Caco-2 (cell line): ENCODE data around the gene TFF3. TPM values are rescaled to one million over a fixed set of nuclear protein-coding genes. Genes with fewer than 3 reads are reported as not detected.

ENCODE experiments used
- BruUV-seq: library from RNA; stranded (reverse); fragments of 400-500 nt; replicated peaks from 2 replicates; lab custom pipeline; 2021; lab: Mats Ljungman, UMichigan
- CTCF ChIA-PET: fragments of 300-600 bp; sonication (Branson Sonifier 250); formaldehyde crosslinking; loops from one replicate; lab custom pipeline; 2022; ENCODE audit warnings: antibody characterized with exemption; lab: Charles Lee
- POLR2A ChIA-PET: fragments of 300-600 bp; sonication (Branson Sonifier 250); formaldehyde crosslinking; loops from one replicate; lab custom pipeline; 2022; ENCODE audit warnings: antibody characterized with exemption; lab: Charles Lee
- DNase-seq, 2 experiments: peaks; one replicate each; pipeline versions ENCODE4 v3.0.0 to v3.0.0-alpha.2; 2020 to 2022
- H3K27me3 ChIP-seq: replicated peaks from 2 replicates; pipeline ENCODE4 v1.6.0; 2011; ENCODE audit warnings: low read length; ENCODE audit not compliant: control insufficient read depth, insufficient read depth
- H3K36me3 ChIP-seq: 2 replicates; pipeline ENCODE4 v1.5.1; 2011; ENCODE audit warnings: low read length; ENCODE audit not compliant: control insufficient read depth, insufficient read depth
- H3K4me1 ChIP-seq: fragments of 250-450 bp; sonication (Bioruptor Pico); 2 replicates; pipeline ENCODE4 v1.5.1; 2020; ENCODE audit warnings: mild to moderate bottlenecking
- H3K4me3 ChIP-seq: 2 replicates; pipeline ENCODE4 v1.5.1; 2011; ENCODE audit warnings: low read depth, mild to moderate bottlenecking, control low read depth, low read length
- H3K9me3 ChIP-seq: fragments of 250-450 bp; sonication (Bioruptor Pico); 2 replicates; pipeline ENCODE4 v1.5.1; 2020; ENCODE audit warnings: mild to moderate bottlenecking, moderate library complexity
- H3K27ac Mint-ChIP-seq: one replicate; pipeline ENCODE4 v1.8.0; 2022; ENCODE audit warnings: mixed read lengths; ENCODE audit not compliant: unreplicated experiment
- H3K27me3 Mint-ChIP-seq: one replicate; pipeline ENCODE4 v1.8.0; 2022; ENCODE audit warnings: mixed read lengths; ENCODE audit not compliant: insufficient read depth, unreplicated experiment
- H3K36me3 Mint-ChIP-seq: one replicate; pipeline ENCODE4 v1.8.0; 2022; ENCODE audit warnings: mild to moderate bottlenecking, mixed read lengths; ENCODE audit not compliant: insufficient read depth, unreplicated experiment
- H3K4me1 Mint-ChIP-seq: one replicate; pipeline ENCODE4 v1.8.0; 2022; ENCODE audit warnings: low read depth, mixed read lengths; ENCODE audit not compliant: unreplicated experiment
- H3K4me3 Mint-ChIP-seq: one replicate; pipeline ENCODE4 v1.8.0; 2022; ENCODE audit warnings: mild to moderate bottlenecking, moderate library complexity, mixed read lengths; ENCODE audit not compliant: unreplicated experiment
- H3K9me3 Mint-ChIP-seq: one replicate; pipeline ENCODE4 v1.8.0; 2022; ENCODE audit warnings: mixed read lengths; ENCODE audit not compliant: unreplicated experiment
- intact Hi-C: fragments of 100-400 bp; cut with micrococcal nuclease; formaldehyde crosslinking; loops from one replicate; pipeline ENCODE4 v1.10.0; 2022; ENCODE audit not compliant: unreplicated experiment
- total RNA-seq: library from RNA; stranded (reverse); gene quantifications from 2 replicates; pipeline ENCODE4 v1.2.3, GENCODE V29; 2022
- TF ChIP-seq, protein P1 (sequence below), 2 experiments: fragments of 200-600 bp in 1 of 2; IDR thresholded peaks; 1 replicate in 1 of 2; 2 replicates in 1 of 2; pipeline versions ENCODE4 v1.5.1 to v1.8.0; 2011 to 2022; ENCODE audit warnings: antibody characterized with exemption in 1 of 2, control low read depth in 1 of 2, inconsistent platforms in 1 of 2, low read depth in 1 of 2, low read length in 1 of 2, mild to moderate bottlenecking in 1 of 2, moderate library complexity in 1 of 2; ENCODE audit not compliant: insufficient read depth in 1 of 2, severe bottlenecking in 1 of 2, unreplicated experiment in 1 of 2

The TFF3 gene
- total RNA-seq, 1 experiment from 2014 or later, result 65.8 TPM

DNA sequence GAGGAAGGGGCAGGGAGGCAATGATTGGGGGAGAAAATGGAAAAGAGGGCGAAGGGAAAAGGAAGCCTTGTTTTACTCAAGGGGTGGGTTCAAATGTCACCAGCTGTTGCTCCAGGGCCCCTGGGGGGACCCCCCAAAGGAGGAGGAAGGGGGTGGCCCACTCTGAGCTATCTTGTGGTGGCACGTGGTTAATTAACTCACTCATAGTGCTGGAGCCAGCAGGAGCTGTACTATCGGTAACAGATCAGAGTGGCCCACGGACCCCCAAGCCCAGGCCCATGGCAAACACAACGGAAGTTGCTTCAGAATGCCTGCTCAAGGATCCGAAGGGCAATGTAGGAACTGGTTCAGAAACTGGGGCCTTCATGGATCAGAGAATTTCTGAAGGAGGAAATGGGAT is 28.3 kb upstream of the TFF3 start:
- intact Hi-C loops, result no loop called here
- POLR2A ChIA-PET, result no interaction called here
- H3K4me3 Mint-ChIP-seq, result no peak overlapping the region

DNA sequence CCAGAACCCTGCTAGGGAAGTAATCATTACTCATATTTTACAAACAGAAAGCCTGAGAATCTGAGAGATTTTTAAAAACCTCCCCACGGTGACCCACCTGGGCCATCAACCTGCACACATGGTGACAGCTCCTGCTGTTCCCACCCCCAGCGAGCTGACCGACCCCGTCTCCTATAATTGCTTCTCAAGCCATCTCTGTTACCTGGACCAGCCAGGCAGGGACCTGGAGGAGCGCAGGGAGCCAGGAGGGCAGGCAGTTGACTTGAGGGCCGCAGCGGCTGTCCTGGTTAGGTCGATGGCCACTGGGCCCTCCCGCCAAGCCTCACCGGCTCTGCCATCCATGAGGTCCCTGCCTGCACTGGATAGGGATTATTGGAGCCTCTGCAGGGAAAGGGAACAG is 27.9 kb upstream of the TFF3 start:
- no peak overlapping the region for H3K4me3 ChIP-seq
- no peaks in the 10 kb centered on the region for H3K9me3 ChIP-seq
- H3K36me3 ChIP-seq, result no peaks in the 10 kb centered on the region
- ChIA-PET CTCF (no interaction called here), POLR2A (no interaction called here)
- DNase-seq, result peak in 1 of 2 experiments; percentile 4
- intact Hi-C loops, result no loop called here
- H3K4me1 Mint-ChIP-seq, result peaks cover 1% of the 10 kb centered on the region
- no peaks in the 10 kb centered on the region for H3K9me3 Mint-ChIP-seq
- H3K4me1 ChIP-seq, result no peaks in the 10 kb centered on the region
- no peaks in the 10 kb centered on the region for H3K27me3 Mint-ChIP-seq
- BruUV-seq, result no TSS peak
- no peak overlapping the region for H3K27ac Mint-ChIP-seq
- TF ChIP-seq, protein P1, sequence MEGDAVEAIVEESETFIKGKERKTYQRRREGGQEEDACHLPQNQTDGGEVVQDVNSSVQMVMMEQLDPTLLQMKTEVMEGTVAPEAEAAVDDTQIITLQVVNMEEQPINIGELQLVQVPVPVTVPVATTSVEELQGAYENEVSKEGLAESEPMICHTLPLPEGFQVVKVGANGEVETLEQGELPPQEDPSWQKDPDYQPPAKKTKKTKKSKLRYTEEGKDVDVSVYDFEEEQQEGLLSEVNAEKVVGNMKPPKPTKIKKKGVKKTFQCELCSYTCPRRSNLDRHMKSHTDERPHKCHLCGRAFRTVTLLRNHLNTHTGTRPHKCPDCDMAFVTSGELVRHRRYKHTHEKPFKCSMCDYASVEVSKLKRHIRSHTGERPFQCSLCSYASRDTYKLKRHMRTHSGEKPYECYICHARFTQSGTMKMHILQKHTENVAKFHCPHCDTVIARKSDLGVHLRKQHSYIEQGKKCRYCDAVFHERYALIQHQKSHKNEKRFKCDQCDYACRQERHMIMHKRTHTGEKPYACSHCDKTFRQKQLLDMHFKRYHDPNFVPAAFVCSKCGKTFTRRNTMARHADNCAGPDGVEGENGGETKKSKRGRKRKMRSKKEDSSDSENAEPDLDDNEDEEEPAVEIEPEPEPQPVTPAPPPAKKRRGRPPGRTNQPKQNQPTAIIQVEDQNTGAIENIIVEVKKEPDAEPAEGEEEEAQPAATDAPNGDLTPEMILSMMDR (IDR thresholded peaks at IDR 0.05; ENCODE audit: insufficient read depth in 1 of 2, low read depth in 1 of 2, low read length in 1 of 2, severe bottlenecking in 1 of 2, unreplicated experiment in 1 of 2), result no peak
- H3K27me3 ChIP-seq, result no peaks in the 10 kb centered on the region
- H3K36me3 Mint-ChIP-seq, result no peaks in the 10 kb centered on the region
- no peak overlapping the region for H3K4me3 Mint-ChIP-seq

More for the DNA sequence above, 28.3 kb upstream of the TFF3 start:
- H3K27me3 Mint-ChIP-seq, result no peaks in the 10 kb centered on the region
- no peak overlapping the region for H3K4me3 ChIP-seq
- H3K27me3 ChIP-seq, result no peaks in the 10 kb centered on the region
- no peaks in the 10 kb centered on the region for H3K36me3 Mint-ChIP-seq
- TF ChIP-seq, protein P1 (IDR thresholded peaks at IDR 0.05; ENCODE audit: insufficient read depth in 1 of 2, low read depth in 1 of 2, low read length in 1 of 2, severe bottlenecking in 1 of 2, unreplicated experiment in 1 of 2), result no peak
- H3K27ac Mint-ChIP-seq, result no peak overlapping the region
- DNase-seq, result peak in 1 of 2 experiments; percentile 9
- H3K9me3 ChIP-seq, result no peaks in the 10 kb centered on the region
- no peaks in the 10 kb centered on the region for H3K4me1 ChIP-seq
- H3K4me1 Mint-ChIP-seq, result no peaks in the 10 kb centered on the region
- H3K36me3 ChIP-seq, result no peaks in the 10 kb centered on the region
- CTCF ChIA-PET, result no interaction called here
- H3K9me3 Mint-ChIP-seq, result no peaks in the 10 kb centered on the region
- BruUV-seq, result no TSS peak

DNA sequence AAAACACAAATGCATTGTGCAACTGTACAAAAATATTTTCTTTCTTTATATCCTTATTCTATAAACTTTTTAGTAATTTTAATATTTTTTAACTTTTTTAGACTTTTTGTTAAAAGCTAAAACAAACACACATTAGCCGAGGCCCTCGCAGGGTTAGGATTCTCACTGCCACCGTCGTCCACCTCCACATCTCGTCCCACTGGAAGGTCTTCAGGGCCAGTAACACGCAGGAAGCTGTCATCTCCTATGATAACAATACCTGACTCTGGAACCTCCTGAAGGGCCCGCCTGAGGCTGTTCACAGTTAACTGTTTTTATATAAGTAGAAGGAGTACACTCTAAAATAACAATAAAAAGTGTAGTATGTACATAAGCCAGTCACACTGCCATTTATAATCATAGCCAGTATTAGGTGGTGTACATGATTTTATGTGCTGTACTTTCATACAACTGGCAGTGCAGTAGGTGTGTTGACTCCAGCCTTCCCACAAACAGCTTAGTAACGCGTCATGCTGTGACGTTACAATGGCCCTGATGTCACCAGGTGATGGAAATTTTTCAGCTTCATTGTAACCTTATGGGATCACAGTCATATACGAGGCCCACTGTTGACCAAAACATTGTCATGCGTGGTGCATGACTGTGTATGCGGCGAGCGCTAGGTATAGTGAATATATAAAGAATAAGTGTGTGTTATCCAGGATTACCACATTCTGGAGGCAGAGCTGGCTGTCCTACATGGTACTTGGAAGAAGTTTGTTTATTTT is 26.8 kb upstream of the TFF3 start:
- Mint-ChIP-seq H3K27me3 (no peaks in the 10 kb centered on the region), H3K4me1 (peaks cover 10% of the 10 kb centered on the region), H3K27ac (no peak overlapping the region), H3K4me3 (no peak overlapping the region), H3K36me3 (no peaks in the 10 kb centered on the region), H3K9me3 (no peaks in the 10 kb centered on the region)
- H3K9me3 ChIP-seq, result no peaks in the 10 kb centered on the region
- DNase-seq, result peak in 1 of 2 experiments; percentile 5
- no peak overlapping the region for H3K4me3 ChIP-seq
- CTCF ChIA-PET, result interaction anchor here (0.7 kb wide), 1 partner anchor 70 kb away, joined by 4 read pairs; no protein-coding TSS in a partner anchor
- H3K4me1 ChIP-seq, result no peaks in the 10 kb centered on the region
- TF ChIP-seq, protein P1 (IDR thresholded peaks at IDR 0.05; ENCODE audit: insufficient read depth in 1 of 2, low read depth in 1 of 2, low read length in 1 of 2, severe bottlenecking in 1 of 2, unreplicated experiment in 1 of 2), result no peak
- intact Hi-C loops, result no loop called here
- POLR2A ChIA-PET, result interaction anchor here (0.7 kb wide), 1 partner anchor 389 kb away, joined by 4 read pairs; no protein-coding TSS in a partner anchor
- no TSS peak for BruUV-seq
- no peaks in the 10 kb centered on the region for H3K27me3 ChIP-seq
- no peaks in the 10 kb centered on the region for H3K36me3 ChIP-seq
